Stimulated activated CD4-positive, alpha-beta T cell treated with anti-CD3 and anti-CD28 coated beads, Interleukin-15, amount 100 ng/mL, for 48 hours (primary cell): Measurements from ENCODE around the gene SHISA3.

Experiments used
- DNase-seq, 2 donors: peaks; one replicate each; pipeline ENCODE4 v3.0.0-alpha.2; 2020; ENCODE audit warnings: low read depth in 2 of 2

Gene SHISA3

DNA sequence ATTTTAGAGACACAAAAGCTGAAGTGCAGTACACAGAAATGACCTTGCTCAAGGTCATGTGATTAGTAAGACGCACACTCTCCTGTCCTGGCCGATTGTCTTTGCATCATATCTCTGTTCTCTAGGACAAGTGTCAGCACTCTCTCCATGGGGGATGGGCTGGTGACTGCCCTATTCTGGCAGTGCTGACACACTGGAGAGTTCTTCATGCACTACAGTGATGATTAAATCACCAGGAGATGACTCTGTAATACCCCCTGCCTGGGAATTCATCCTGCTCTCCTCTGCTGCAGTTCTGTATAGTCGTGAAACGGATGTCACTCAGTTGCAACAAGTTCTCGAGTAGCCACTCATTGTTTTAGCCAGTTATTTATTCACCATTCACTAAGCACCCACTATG is 5.3 kb upstream of the SHISA3 start:
- no peak for DNase-seq

GRCh38 chr4:42392436-42392835 is 4.9 kb upstream of the SHISA3 start:
- no peak for DNase-seq

- DNase-seq = no peak
These were observed 1.7 kb upstream of the SHISA3 start for GRCh38 chr4:42395595-42395994.

DNA sequence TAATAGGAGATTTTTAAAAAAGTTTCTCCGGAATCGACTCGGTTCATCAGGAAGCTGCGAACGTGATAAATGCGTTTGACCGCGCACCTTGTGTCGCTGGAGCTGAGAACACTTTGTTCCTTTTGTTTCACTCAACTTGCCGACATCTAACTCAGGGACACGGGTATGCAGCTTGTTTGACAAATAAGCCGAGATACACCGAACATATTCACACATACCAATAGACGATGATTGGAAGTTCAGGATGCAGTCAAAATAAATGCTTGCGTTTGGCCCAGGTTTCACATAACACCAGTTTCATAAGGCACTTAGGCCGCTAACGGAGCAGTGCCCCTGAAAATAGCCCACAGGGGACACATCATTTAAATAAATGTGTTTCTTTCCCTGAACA is 932 bp upstream of the SHISA3 start:
- no peak for DNase-seq

DNA sequence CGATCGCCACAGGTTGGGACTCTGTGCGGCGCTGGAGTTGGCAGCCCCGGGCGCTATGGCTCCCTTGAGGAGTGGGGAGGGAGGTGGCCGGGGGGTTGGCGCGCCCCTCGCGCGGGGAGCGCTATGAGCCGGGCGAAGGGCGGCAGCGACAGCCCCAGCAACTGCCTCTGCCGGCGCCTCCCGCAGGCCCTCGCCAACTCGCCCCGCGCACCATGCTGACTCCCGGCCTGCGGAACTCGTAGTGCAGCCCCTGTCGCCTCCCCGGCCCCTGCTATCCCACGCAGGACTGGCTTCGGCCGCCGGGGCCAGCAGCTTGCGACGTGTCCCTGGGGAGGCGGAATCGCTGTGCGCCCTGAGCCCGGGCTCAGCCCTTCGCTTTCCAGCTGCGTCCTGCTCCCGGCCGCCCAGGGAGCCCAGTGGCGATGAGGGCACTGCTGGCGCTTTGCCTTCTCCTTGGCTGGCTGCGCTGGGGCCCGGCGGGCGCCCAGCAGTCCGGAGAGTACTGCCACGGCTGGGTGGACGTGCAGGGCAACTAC is 415 bp downstream of the SHISA3 start:
- no peak for DNase-seq

- DNase-seq = no peak
These were observed 1.0 kb downstream of the SHISA3 start for GRCh38 chr4:42398171-42398870.

- no peak for DNase-seq
These were observed 1.6 kb downstream of the SHISA3 start for GRCh38 chr4:42398871-42399331.

GRCh38 chr4:42399393-42399792 is 2.1 kb downstream of the SHISA3 start:
- no peak for DNase-seq

GRCh38 chr4:42401171-42401570 is 3.9 kb downstream of the SHISA3 start:
- no peak for DNase-seq

DNA sequence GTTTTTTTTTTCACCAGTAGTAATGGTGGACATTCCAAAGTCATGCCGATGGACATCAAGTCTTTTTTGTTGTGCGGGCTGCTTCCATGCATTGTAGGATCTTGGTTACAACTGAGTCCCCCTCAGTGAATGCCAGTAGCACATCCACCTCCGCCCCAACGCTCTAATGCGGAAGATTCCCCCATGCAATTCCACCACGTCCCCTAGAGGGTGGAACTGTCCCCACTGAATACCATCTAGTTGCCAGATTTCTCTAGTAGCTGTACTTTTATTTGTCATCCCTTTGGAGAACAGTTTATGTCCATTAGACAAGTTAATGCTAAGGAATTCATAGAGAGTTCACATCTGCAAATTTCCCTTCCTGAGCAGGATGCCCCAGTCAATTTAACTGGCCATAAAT is 6.7 kb downstream of the SHISA3 start:
- no peak for DNase-seq

- no peak for DNase-seq
These were observed 13.2 kb downstream of the SHISA3 start for GRCh38 chr4:42410446-42410845.

DNA sequence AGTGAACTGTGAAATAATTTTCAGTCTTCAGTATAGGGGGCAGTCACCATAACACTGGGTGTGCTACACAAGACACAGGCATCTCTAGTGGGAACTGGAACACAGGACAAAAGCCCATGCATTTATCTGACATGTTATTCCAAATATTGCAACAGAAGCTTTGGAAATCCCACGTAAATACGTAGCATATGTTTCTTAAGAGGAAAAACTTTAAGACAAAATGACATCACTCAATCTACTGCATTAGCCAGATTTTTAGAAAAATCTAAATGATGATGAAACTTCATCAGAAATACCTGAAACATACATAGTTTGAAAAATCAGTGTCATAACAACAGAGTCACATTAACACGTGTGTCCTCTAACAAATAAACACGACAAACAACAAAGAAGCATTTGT is 14.5 kb downstream of the SHISA3 start:
- no peak for DNase-seq

- DNase-seq = no peak
These were observed 15.0 kb downstream of the SHISA3 start for GRCh38 chr4:42412251-42412650.

DNA sequence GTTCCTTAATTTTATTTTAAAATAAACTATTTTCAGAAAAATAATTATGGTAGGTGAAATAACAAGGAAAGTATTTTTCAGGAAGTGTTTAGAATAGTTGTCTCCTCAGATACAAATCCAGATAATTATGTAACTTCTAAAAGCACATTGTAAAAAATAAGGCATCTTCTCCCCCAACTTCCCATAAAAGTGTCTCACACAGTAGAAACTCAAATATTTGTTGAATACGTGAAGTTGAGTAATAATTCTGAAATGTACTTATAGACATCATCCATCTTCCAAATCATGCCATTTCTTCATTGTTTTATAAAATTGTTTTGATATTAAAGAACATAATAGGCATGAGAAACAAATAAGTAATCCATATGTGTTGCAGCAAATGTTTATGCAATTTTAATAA is 18.0 kb downstream of the SHISA3 start:
- no peak for DNase-seq

GRCh38 chr4:42416017-42416416 is 18.7 kb downstream of the SHISA3 start:
- no peak for DNase-seq

GRCh38 chr4:42417550-42417949 is 20.3 kb downstream of the SHISA3 start:
- DNase-seq = no peak

GRCh38 chr4:42420140-42420539 is 22.9 kb downstream of the SHISA3 start:
- no peak for DNase-seq

GRCh38 chr4:42425146-42426065 is 28.1 kb downstream of the SHISA3 start:
- DNase-seq = no peak

- no peak for DNase-seq
These were observed 30.7 kb downstream of the SHISA3 start for GRCh38 chr4:42428036-42428435.

- DNase-seq = no peak
These were observed 39.8 kb downstream of the SHISA3 start for GRCh38 chr4:42436928-42437565.

DNA sequence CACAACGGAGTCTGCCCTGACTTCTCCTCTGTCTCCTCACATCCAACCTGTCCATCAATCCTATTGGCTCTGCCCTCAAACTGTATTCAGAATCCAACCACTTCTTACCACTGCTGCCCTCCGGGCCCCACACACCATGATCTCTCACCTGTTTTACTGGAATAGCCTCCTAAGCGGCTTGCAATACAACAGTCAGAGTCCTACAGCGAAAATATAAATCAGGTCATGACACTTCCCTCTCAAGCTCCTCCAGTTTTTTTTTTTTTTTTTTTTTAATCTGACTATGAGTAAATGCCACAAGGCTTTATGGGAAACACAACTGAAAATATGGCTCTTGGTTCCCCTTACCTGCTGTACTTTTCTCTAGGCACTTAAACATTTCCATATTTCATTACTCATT is 42.8 kb downstream of the SHISA3 start:
- DNase-seq = no peak

- DNase-seq = no peak
These were observed 45.3 kb downstream of the SHISA3 start for GRCh38 chr4:42442601-42443000.
